Endothelial cell of umbilical vein (primary cell): ENCODE results near the gene VPS45. TPM values are rescaled to one million over a fixed set of nuclear protein-coding genes. Genes with fewer than 3 reads are reported as not detected.

Source experiments
- BruUV-seq: library from RNA; stranded (reverse); fragments of 400-500 nt; replicated peaks from 2 replicates; lab custom pipeline; 2021; lab: Mats Ljungman, UMichigan
- CTCF ChIA-PET: fragments of 300-600, 350-600 bp; sonication (Branson Sonifier 250); formaldehyde crosslinking; loops from one replicate; lab custom pipeline; 2021; ENCODE audit warnings: antibody characterized with exemption, inconsistent platforms; lab: Charles Lee
- POLR2A ChIA-PET: fragments of 300-600, 350-600 bp; sonication (Branson Sonifier 250); formaldehyde crosslinking; loops from one replicate; lab custom pipeline; 2021; ENCODE audit warnings: antibody characterized with exemption, inconsistent platforms; lab: Charles Lee
- DNase-seq: peaks from one replicate; pipeline ENCODE4 v3.0.0-alpha.2; 2011; ENCODE audit warnings: low read depth, low spot score
- FAIRE-seq: peaks from 2 replicates; lab custom pipeline; 2011; peaks lifted over from hg19 to GRCh38; lab: Jason Lieb, UNC
- H2AFZ ChIP-seq: 2 replicates; pipeline ENCODE4 v1.6.0; 2012; ENCODE audit warnings: low read depth, low read length, control low read depth, inconsistent platforms
- H3K27ac ChIP-seq: 2 replicates; pipeline ENCODE4 v1.5.1; 2011; ENCODE audit warnings: low read depth, mild to moderate bottlenecking, control low read depth, low read length, moderate library complexity; ENCODE audit not compliant: insufficient read depth
- H3K27me3 ChIP-seq, 2 experiments: 2 replicates each; pipeline versions ENCODE4 v1.6.0 to v1.6.1; 2011; ENCODE audit warnings: low read length in 2 of 2, mixed read lengths in 1 of 2; ENCODE audit not compliant: control insufficient read depth in 2 of 2, insufficient read depth in 2 of 2
- H3K36me3 ChIP-seq, 2 experiments: 2 replicates in 1 of 2; 3 replicates in 1 of 2; pipeline ENCODE4 v1.5.1; 2011; ENCODE audit warnings: low read length in 2 of 2, mild to moderate bottlenecking in 1 of 2, moderate library complexity in 1 of 2; ENCODE audit not compliant: control insufficient read depth in 2 of 2, insufficient read depth in 2 of 2; ENCODE audit errors: extremely low read depth in 1 of 2
- H3K4me1 ChIP-seq: 3 replicates; pipeline ENCODE4 v1.5.1; 2011; ENCODE audit warnings: mild to moderate bottlenecking, low read length; ENCODE audit not compliant: control insufficient read depth, insufficient read depth; ENCODE audit errors: extremely low read depth
- H3K4me2 ChIP-seq: 2 replicates; pipeline ENCODE4 v1.6.1; 2011; ENCODE audit warnings: low read length, control low read depth, mixed read lengths; ENCODE audit not compliant: insufficient read depth
- H3K4me3 ChIP-seq, 3 experiments: fragments of 200-600 bp in 1 of 3; sonication (generic), shearing (Covaris generic) in 1 of 3; replicated peaks in 1 of 3; 2 replicates each; pipeline ENCODE4 v1.5.1; 2011 to 2016; ENCODE audit warnings: control low read depth in 3 of 3, low read length in 3 of 3, mild to moderate bottlenecking in 2 of 3, inconsistent platforms in 1 of 3, low read depth in 1 of 3, moderate library complexity in 1 of 3; ENCODE audit not compliant: insufficient read depth in 1 of 3
- H3K79me2 ChIP-seq: 2 replicates; pipeline ENCODE4 v1.6.0; 2012; ENCODE audit warnings: low read length, inconsistent platforms; ENCODE audit not compliant: control insufficient read depth, insufficient read depth
- H3K9ac ChIP-seq: replicated peaks from 2 replicates; pipeline ENCODE3; 2011; ENCODE audit warnings: low read length, control low read depth; ENCODE audit not compliant: insufficient read depth; ENCODE audit errors: extremely low read depth
- H3K9me1 ChIP-seq: replicated peaks from 3 replicates; pipeline ENCODE4 v1.6.0; 2011; ENCODE audit warnings: mild to moderate bottlenecking, low read length; ENCODE audit not compliant: control insufficient read depth, insufficient read depth; ENCODE audit errors: extremely low read depth
- H3K9me3 ChIP-seq: replicated peaks from 2 replicates; pipeline ENCODE4 v1.5.1; 2012; ENCODE audit warnings: low read length, inconsistent platforms; ENCODE audit not compliant: control insufficient read depth, insufficient read depth
- H4K20me1 ChIP-seq: replicated peaks from 2 replicates; pipeline ENCODE3; 2011; ENCODE audit warnings: mild to moderate bottlenecking, low read length; ENCODE audit not compliant: control insufficient read depth, insufficient read depth; ENCODE audit errors: extremely low read depth
- CTCF ChIP-seq, 2 donors: IDR thresholded peaks; 1 replicate in 1 of 2; 2 replicates in 1 of 2; pipeline ENCODE4 v1.5.1; 2011; ENCODE audit warnings: low read length in 2 of 2, mild to moderate bottlenecking in 2 of 2, moderate library complexity in 2 of 2, control low read depth in 1 of 2, inconsistent platforms in 1 of 2, low read depth in 1 of 2; ENCODE audit not compliant: insufficient read depth in 1 of 2; ENCODE audit errors: extremely low read depth in 1 of 2
- EZH2 ChIP-seq: IDR thresholded peaks from 2 replicates; pipeline ENCODE4 v1.6.1; 2012; ENCODE audit warnings: borderline replicate concordance, low read depth, mild to moderate bottlenecking, moderate library complexity, low read length, inconsistent platforms; ENCODE audit not compliant: severe bottlenecking
- FOS ChIP-seq: IDR thresholded peaks from 2 replicates; pipeline ENCODE4 v1.6.1; 2011; ENCODE audit warnings: mild to moderate bottlenecking, low read length, moderate library complexity, borderline replicate concordance; ENCODE audit not compliant: insufficient read depth
- GATA2 ChIP-seq: IDR thresholded peaks from 2 replicates; pipeline ENCODE4 v1.7.0; 2011; ENCODE audit warnings: low read depth, mild to moderate bottlenecking, moderate library complexity, mixed read lengths, low read length; ENCODE audit not compliant: insufficient read length, insufficient read depth
- JUN ChIP-seq: IDR thresholded peaks from 2 replicates; pipeline ENCODE4 v1.6.1; 2011; ENCODE audit warnings: borderline replicate concordance, low read depth; ENCODE audit not compliant: insufficient read length, insufficient read depth
- MAX ChIP-seq: IDR thresholded peaks from 2 replicates; pipeline ENCODE4 v1.6.1; 2011; ENCODE audit not compliant: insufficient read depth, insufficient read length
- MYC ChIP-seq: IDR thresholded peaks from one replicate; pipeline ENCODE4 v1.6.1; 2011; ENCODE audit warnings: mild to moderate bottlenecking, low read depth, low read length
- POLR2A ChIP-seq: IDR thresholded peaks from 2 replicates; pipeline ENCODE4 v1.6.1; 2012; ENCODE audit warnings: low read depth, mild to moderate bottlenecking, control low read depth, low read length
- POLR2AphosphoS5 ChIP-seq: IDR thresholded peaks from 2 replicates; pipeline ENCODE4 v1.6.1; 2012; ENCODE audit warnings: low read depth, mild to moderate bottlenecking, control low read depth, low read length, moderate library complexity; ENCODE audit not compliant: insufficient read depth
- dilution Hi-C: fragments of 300-500 bp; cut with MboI; formaldehyde crosslinking; loops from one replicate; pipeline ENCODE4 v1.15.0; 2019; ENCODE audit warnings: low sequenced_read_pairs; ENCODE audit not compliant: extremely low pct_ligation_motif_present
- intact Hi-C: fragments of 100-400 bp; cut with micrococcal nuclease; formaldehyde crosslinking; loops from one replicate; pipeline ENCODE4 v1.10.0; 2022
- polyA plus RNA-seq, 4 experiments: library from polyadenylated mRNA; depleted of rRNA in 3 of 4; stranded (reverse) in 3 of 4; unstranded in 1 of 4; fragments of >200 nt; gene quantifications; 2 replicates each; pipeline versions ENCODE4 v1.2.1 to v1.2.3, GENCODE V29; 2011 to 2012; ENCODE audit warnings: missing spikeins in 1 of 4
- total RNA-seq: library from RNA; stranded (reverse); gene quantifications from 2 replicates; pipeline ENCODE4 v1.2.3, GENCODE V29; 2021

VPS45 gene
- total and polyA plus RNA-seq, 2 donors (not counting 3 experiments of a cell fraction or from before 2014, with no cell fraction given) = 24.8 to 43.7 TPM

- Histone ChIP-seq H3K4me1 (peaks cover 33% of the 10 kb centered on the region), H3K9me1 (no peaks in the 10 kb centered on the region), H3K79me2 (peaks cover 2% of the 10 kb centered on the region), H3K4me3 (no peak overlapping the region), H2AFZ (no peak overlapping the region), H3K36me3 (peaks cover 3 to 4% of the 10 kb centered on the region in 2 experiments), H3K4me2 (no peak overlapping the region), H3K27ac (no peak overlapping the region), H3K9ac (no peak overlapping the region), H4K20me1 (no peaks in the 10 kb centered on the region), H3K27me3 (no peaks in the 10 kb centered on the region), H3K9me3 (no peaks in the 10 kb centered on the region)
- CTCF ChIA-PET = interaction anchor here (1.9 to 4.1 kb wide), 5 partner anchors 13 to 96 kb away, joined by 8 to 110 read pairs (median 13); partner anchors contain the start of genes PLEKHO1 and VPS45
- POLR2A ChIA-PET = no interaction called here
- BruUV-seq = no TSS peak
- intact Hi-C loops (no loop called here), dilution Hi-C loops (no loop called here)
- no peak for TF ChIP-seq CTCF (IDR thresholded peaks at IDR 0.05; ENCODE audit: extremely low read depth in 1 of 2, insufficient read depth in 1 of 2, low read depth in 1 of 2, low read length in 2 of 2)
- TF ChIP-seq FOS = no peak
- no peak for TF ChIP-seq MAX
- TF ChIP-seq EZH2 = no peak
- no peak for TF ChIP-seq JUN
- TF ChIP-seq POLR2A = no peak
- no peak for TF ChIP-seq MYC
- TF ChIP-seq POLR2AphosphoS5 = no peak
- TF ChIP-seq GATA2 = no peak
- no peak for DNase-seq
- no peak for FAIRE-seq
These were observed 96.6 kb downstream of the VPS45 start for GRCh38 chr1:150164224-150164623.
